Measurements from ENCODE around the gene MKKS. TPM values are rescaled to one million over a fixed set of nuclear protein-coding genes. Genes with fewer than 3 reads are reported as not detected.
"Not testable (repeated sequence)": the region's sequence is repeated elsewhere in the genome, so short reads cannot be mapped to it uniquely, and the experiment has no call there.

Gene MKKS
- total RNA-seq, 2 donors from 2014 or later = 3.2 to 5.4 TPM

GRCh38 chr20:10434832-10435812 is 1.1 kb upstream of the MKKS start, which contains the start of gene SLX4IP:
TSS of gene SLX4IP (plus strand) at chr20:10435305. CDS start at chr20:10458205, 22,900 bp downstream.
- Mint-ChIP-seq H3K9me3 (no peaks in the 10 kb centered on the region), H3K4me1 (peaks cover 31% of the 10 kb centered on the region), H3K36me3 (ENCODE audit: low read depth) (no peaks in the 10 kb centered on the region), H3K4me3 (peak within 1 kb of the TSS; percentile 89), H3K27me3 (no peaks in the 10 kb centered on the region), H3K27ac (peak within 1 kb of the TSS; percentile 93)
- peak; percentile 65 for ATAC-seq (replicated peaks)

- Mint-ChIP-seq H3K9me3 (no peaks in the 10 kb centered on the region), H3K4me1 (peaks cover 32% of the 10 kb centered on the region), H3K27me3 (no peaks in the 10 kb centered on the region), H3K36me3 (ENCODE audit: low read depth) (no peaks in the 10 kb centered on the region), H3K27ac (peak overlapping the region; percentile 93), H3K4me3 (peak overlapping the region; percentile 89)
- peak; percentile 41 for ATAC-seq (replicated peaks)
Measured at GRCh38 chr20:10434467-10434831, 427 bp upstream of the MKKS start.

- H3K36me3 Mint-ChIP-seq (ENCODE audit: low read depth) = no peaks in the 10 kb centered on the region
- H3K4me1 Mint-ChIP-seq = peaks cover 39% of the 10 kb centered on the region
- no peak for ATAC-seq (replicated peaks)
- peak overlapping the region; percentile 93 for H3K27ac Mint-ChIP-seq
- no peaks in the 10 kb centered on the region for H3K9me3 Mint-ChIP-seq
- H3K4me3 Mint-ChIP-seq = peak overlapping the region; percentile 89
- H3K27me3 Mint-ChIP-seq = no peaks in the 10 kb centered on the region
Measured at GRCh38 chr20:10433014-10433622, 904 bp downstream of the MKKS start.

GRCh38 chr20:10432079-10432478 is 1.9 kb downstream of the MKKS start:
- H3K27ac Mint-ChIP-seq = peak overlapping the region; percentile 44
- H3K27me3 Mint-ChIP-seq = no peaks in the 10 kb centered on the region
- H3K36me3 Mint-ChIP-seq (ENCODE audit: low read depth) = no peaks in the 10 kb centered on the region
- peak overlapping the region; percentile 54 for H3K4me3 Mint-ChIP-seq
- no peaks in the 10 kb centered on the region for H3K9me3 Mint-ChIP-seq
- peaks cover 38% of the 10 kb centered on the region for H3K4me1 Mint-ChIP-seq
- ATAC-seq (replicated peaks) = no peak

- Mint-ChIP-seq H3K27ac (peak overlapping the region; percentile 29), H3K4me3 (peak overlapping the region; percentile 54), H3K36me3 (ENCODE audit: low read depth) (no peaks in the 10 kb centered on the region), H3K4me1 (peaks cover 36% of the 10 kb centered on the region), H3K9me3 (no peaks in the 10 kb centered on the region), H3K27me3 (no peaks in the 10 kb centered on the region)
- ATAC-seq (replicated peaks) = no peak
Measured at GRCh38 chr20:10430704-10431103, 3.3 kb downstream of the MKKS start.

GRCh38 chr20:10430000-10430466 is 4.0 kb downstream of the MKKS start:
- Mint-ChIP-seq H3K4me3 (peak overlapping the region; percentile 54), H3K36me3 (ENCODE audit: low read depth) (no peaks in the 10 kb centered on the region), H3K9me3 (no peaks in the 10 kb centered on the region), H3K27ac (peak overlapping the region; percentile 29), H3K27me3 (no peaks in the 10 kb centered on the region), H3K4me1 (peaks cover 36% of the 10 kb centered on the region)
- ATAC-seq (replicated peaks) = peak; percentile 70

GRCh38 chr20:10429443-10429981 is 4.5 kb downstream of the MKKS start:
- peak overlapping the region; percentile 29 for H3K27ac Mint-ChIP-seq
- peaks cover 3% of the 10 kb centered on the region for H3K36me3 Mint-ChIP-seq (ENCODE audit: low read depth)
- H3K27me3 Mint-ChIP-seq = no peaks in the 10 kb centered on the region
- no peak for ATAC-seq (replicated peaks)
- H3K9me3 Mint-ChIP-seq = no peaks in the 10 kb centered on the region
- peaks cover 36% of the 10 kb centered on the region for H3K4me1 Mint-ChIP-seq
- peak overlapping the region; percentile 54 for H3K4me3 Mint-ChIP-seq

- Mint-ChIP-seq H3K27me3 (no peaks in the 10 kb centered on the region), H3K27ac (no peak overlapping the region), H3K4me3 (no peak overlapping the region), H3K4me1 (peaks cover 31% of the 10 kb centered on the region), H3K9me3 (no peaks in the 10 kb centered on the region), H3K36me3 (ENCODE audit: low read depth) (peaks cover 5% of the 10 kb centered on the region)
- no peak for ATAC-seq (replicated peaks)
Measured at GRCh38 chr20:10428008-10428407, 6.0 kb downstream of the MKKS start.

- Mint-ChIP-seq H3K4me3 (no peak overlapping the region), H3K27me3 (no peaks in the 10 kb centered on the region), H3K27ac (no peak overlapping the region), H3K36me3 (ENCODE audit: low read depth) (peaks cover 5% of the 10 kb centered on the region), H3K4me1 (peaks cover 28% of the 10 kb centered on the region), H3K9me3 (no peaks in the 10 kb centered on the region)
- no peak for ATAC-seq (replicated peaks)
Measured at GRCh38 chr20:10427060-10427692, 6.8 kb downstream of the MKKS start.

- H3K4me1 Mint-ChIP-seq = peaks cover 5% of the 10 kb centered on the region
- ATAC-seq (replicated peaks) = no peak
- H3K27me3 Mint-ChIP-seq = no peaks in the 10 kb centered on the region
- no peak overlapping the region for H3K27ac Mint-ChIP-seq
- no peak overlapping the region for H3K4me3 Mint-ChIP-seq
- no peaks in the 10 kb centered on the region for H3K9me3 Mint-ChIP-seq
- peaks cover 21% of the 10 kb centered on the region for H3K36me3 Mint-ChIP-seq (ENCODE audit: low read depth)
Measured at GRCh38 chr20:10423735-10424134, 10.3 kb downstream of the MKKS start.

- Mint-ChIP-seq H3K36me3 (ENCODE audit: low read depth) (peaks cover 53% of the 10 kb centered on the region), H3K4me1 (peaks cover 6% of the 10 kb centered on the region), H3K27me3 (no peaks in the 10 kb centered on the region), H3K4me3 (no peak overlapping the region), H3K27ac (no peak overlapping the region), H3K9me3 (no peaks in the 10 kb centered on the region)
- no peak for ATAC-seq (replicated peaks)
Measured at GRCh38 chr20:10419550-10420133, 14.4 kb downstream of the MKKS start.

- not testable (repeated sequence) for H3K4me3 Mint-ChIP-seq; H3K9me3 Mint-ChIP-seq; ATAC-seq (replicated peaks); H3K27me3 Mint-ChIP-seq; H3K4me1 Mint-ChIP-seq
- Mint-ChIP-seq H3K36me3 (ENCODE audit: low read depth) (peaks cover 65% of the 10 kb centered on the region), H3K27ac (peak overlapping the region; percentile 16)
Measured at GRCh38 chr20:10417218-10417617, 16.8 kb downstream of the MKKS start.

GRCh38 chr20:10415013-10415650 is 18.9 kb downstream of the MKKS start:
- H3K4me3 Mint-ChIP-seq = no peak overlapping the region
- ATAC-seq (replicated peaks) = no peak
- H3K27ac Mint-ChIP-seq = no peak overlapping the region
- no peaks in the 10 kb centered on the region for H3K9me3 Mint-ChIP-seq
- peaks cover 6% of the 10 kb centered on the region for H3K4me1 Mint-ChIP-seq
- H3K36me3 Mint-ChIP-seq (ENCODE audit: low read depth) = peaks cover 66% of the 10 kb centered on the region
- no peaks in the 10 kb centered on the region for H3K27me3 Mint-ChIP-seq
